Activated naive CD4-positive, alpha-beta T cell treated with anti-CD3 and anti-CD28 coated beads, Interleukin-2, amount 10 ng/mL, durations not matched to agents 7 days and 5 days (primary cell): ENCODE measurements around the gene RNU1-3.
"Not testable (repeated sequence)": the region's sequence is repeated elsewhere in the genome, so short reads cannot be mapped to it uniquely, and the experiment has no call there.

Source experiments
- CTCF ChIA-PET: fragments of 350-600 bp; sonication (Branson Sonifier 250); formaldehyde crosslinking; loops from one replicate; lab custom pipeline; 2021; ENCODE audit warnings: antibody characterized with exemption; lab: Charles Lee
- DNase-seq: peaks from one replicate; pipeline ENCODE4 v3.0.0-alpha.2; 2020
- H3K27ac Mint-ChIP-seq: one replicate; pipeline ENCODE4 v1.8.0; 2021; ENCODE audit warnings: mild to moderate bottlenecking, moderate library complexity, mixed read lengths
- H3K27me3 Mint-ChIP-seq: one replicate; pipeline ENCODE4 v1.8.0; 2021; ENCODE audit warnings: mild to moderate bottlenecking, mixed read lengths
- H3K36me3 Mint-ChIP-seq: one replicate; pipeline ENCODE4 v1.8.0; 2021; ENCODE audit warnings: mixed read lengths
- H3K4me1 Mint-ChIP-seq: one replicate; pipeline ENCODE4 v1.8.0; 2021; ENCODE audit warnings: mixed read lengths
- H3K4me3 Mint-ChIP-seq: one replicate; pipeline ENCODE4 v1.8.0; 2021; ENCODE audit warnings: mild to moderate bottlenecking, moderate library complexity, mixed read lengths
- H3K9me3 Mint-ChIP-seq: one replicate; pipeline ENCODE4 v1.8.0; 2021; ENCODE audit warnings: mixed read lengths

Gene RNU1-3

DNA sequence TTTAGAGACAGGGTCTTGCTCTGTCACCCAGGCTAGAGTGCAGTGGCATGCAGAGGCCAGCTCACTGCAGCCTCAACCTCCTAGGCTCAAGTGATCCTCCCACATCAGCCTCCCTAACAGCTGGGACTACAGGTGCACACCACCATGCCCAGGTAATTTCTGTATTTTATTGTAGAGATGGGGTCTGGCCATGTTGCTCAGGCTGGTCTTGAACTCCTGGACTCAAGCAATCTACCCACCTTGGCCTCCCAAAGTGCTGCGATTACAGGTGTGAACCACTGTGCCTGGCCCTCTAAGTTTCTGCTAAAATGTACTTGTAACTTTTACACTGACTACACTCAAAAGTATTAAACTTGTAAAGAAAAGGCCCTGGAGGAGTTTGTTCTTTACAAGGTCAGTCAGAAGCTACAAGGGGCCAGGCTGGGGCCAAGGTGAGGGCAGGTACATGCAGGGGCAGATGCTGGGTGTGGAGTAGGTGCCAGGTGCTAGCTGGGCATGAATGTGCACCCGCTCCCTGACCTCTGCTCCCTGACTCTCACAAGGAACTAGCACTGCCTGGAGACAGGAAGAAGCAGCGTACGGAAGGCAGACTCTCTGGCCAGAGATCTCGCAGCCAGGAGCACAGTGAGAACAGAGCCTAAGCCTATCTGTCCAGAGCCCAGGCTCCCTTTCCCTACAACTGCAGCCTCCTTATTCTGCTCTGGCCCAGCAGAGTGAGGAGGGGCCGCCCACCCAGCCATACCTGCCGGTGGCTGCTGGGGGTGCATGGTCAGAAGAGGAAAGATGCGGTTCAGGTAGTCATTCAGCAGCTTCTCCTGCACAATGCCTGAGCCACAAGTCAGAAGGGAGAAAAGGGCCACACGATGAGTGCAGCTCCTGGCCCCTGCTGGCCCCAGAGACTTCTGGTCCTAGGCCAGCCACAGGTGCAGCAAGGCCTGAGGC is 24.5 kb downstream of the RNU1-3 start:
- CTCF ChIA-PET, H3K9me3 Mint-ChIP-seq, H3K36me3 Mint-ChIP-seq, H3K4me3 Mint-ChIP-seq, H3K27ac Mint-ChIP-seq, H3K4me1 Mint-ChIP-seq, H3K27me3 Mint-ChIP-seq: not testable (repeated sequence)
- DNase-seq: peak; percentile 19

DNA sequence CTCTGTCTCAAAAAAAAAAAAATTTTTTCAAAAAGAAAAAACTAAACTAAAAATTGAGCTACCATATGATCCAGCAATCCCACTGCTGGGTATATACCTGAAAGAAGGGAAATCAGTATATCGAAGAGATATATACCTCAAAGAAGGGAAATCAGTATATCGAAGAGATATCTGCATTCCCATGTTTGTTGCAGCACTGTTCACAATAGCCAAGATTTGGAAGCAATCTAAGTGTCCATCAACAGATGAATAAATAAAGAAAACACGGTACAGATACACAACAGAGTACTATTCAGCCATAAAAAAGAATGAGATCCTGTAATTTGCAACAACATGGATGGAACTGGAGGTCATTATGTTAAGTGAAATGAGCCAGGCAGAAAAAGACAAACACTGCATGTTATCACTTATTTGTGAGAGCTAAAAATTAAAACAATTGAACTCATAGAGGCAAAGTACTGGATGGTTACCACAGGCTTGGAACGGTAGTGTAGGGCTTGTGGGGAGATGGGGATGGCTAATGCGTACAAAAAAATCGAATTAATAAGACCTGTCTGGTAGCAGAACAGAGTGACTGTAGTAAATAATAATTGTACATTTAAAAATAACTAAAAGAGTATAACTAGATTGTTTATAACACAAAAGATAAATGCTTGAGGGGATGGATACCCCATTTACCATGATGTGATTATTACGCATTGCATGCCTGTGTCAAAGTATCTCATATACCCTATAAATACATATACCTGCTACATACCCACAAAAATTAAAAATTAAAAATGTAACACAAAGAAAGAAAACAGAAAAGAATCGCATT is 25.4 kb downstream of the RNU1-3 start:
- DNase-seq, H3K27me3 Mint-ChIP-seq, H3K4me3 Mint-ChIP-seq, H3K4me1 Mint-ChIP-seq, H3K27ac Mint-ChIP-seq, H3K9me3 Mint-ChIP-seq, H3K36me3 Mint-ChIP-seq, CTCF ChIA-PET: not testable (repeated sequence)

DNA sequence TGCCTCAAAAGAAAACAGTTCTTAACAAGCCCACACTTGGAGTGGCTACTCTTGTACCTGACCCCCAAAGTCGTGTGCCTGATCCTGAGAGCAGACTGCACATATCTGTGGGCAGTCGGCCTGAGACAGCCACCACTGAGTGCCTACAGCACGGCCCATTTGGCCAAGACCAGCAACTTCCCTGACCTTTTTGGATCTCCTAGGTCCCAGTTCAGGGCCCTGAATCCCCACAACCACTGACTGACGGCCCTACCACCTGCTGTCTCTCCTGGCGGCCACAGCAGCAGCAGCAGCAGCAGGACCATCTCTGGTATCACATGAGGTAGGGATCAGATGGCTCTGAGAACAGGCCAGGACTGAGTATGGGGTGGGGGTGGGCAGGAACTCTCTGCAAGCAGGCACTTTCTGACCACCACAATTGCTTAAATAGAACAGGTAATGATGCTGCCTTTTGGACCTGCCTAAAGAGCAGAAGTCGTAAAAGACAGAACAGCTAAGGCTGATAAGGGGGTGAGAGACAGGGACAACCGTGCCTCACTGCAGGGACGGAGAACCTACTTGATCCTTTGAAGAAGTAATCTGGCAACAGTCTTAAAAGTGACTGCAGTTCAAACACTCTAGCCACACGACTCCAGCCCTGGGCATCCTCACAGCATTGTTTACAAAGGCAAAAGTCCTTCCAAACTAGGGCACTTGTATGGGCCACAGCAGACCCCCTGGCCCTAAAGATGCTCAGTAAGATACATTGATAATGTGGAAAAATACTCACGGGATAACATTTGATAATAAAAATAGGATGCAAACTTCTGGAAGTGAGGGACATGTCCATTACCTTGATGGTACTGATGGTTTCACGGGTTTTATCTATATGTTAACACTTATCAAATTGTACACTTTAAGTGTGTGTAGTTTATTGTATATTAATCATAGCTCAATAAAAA is 27.4 kb downstream of the RNU1-3 start:
- H3K27me3 Mint-ChIP-seq, H3K27ac Mint-ChIP-seq, H3K4me1 Mint-ChIP-seq, H3K36me3 Mint-ChIP-seq, H3K4me3 Mint-ChIP-seq, H3K9me3 Mint-ChIP-seq: not testable (repeated sequence)
- DNase-seq: peak; percentile 18
- CTCF ChIA-PET: interaction anchor here (1.0 to 1.2 kb wide), 2 partner anchors 15 to 19 kb away, joined by 3 read pairs; no protein-coding TSS in a partner anchor

DNA sequence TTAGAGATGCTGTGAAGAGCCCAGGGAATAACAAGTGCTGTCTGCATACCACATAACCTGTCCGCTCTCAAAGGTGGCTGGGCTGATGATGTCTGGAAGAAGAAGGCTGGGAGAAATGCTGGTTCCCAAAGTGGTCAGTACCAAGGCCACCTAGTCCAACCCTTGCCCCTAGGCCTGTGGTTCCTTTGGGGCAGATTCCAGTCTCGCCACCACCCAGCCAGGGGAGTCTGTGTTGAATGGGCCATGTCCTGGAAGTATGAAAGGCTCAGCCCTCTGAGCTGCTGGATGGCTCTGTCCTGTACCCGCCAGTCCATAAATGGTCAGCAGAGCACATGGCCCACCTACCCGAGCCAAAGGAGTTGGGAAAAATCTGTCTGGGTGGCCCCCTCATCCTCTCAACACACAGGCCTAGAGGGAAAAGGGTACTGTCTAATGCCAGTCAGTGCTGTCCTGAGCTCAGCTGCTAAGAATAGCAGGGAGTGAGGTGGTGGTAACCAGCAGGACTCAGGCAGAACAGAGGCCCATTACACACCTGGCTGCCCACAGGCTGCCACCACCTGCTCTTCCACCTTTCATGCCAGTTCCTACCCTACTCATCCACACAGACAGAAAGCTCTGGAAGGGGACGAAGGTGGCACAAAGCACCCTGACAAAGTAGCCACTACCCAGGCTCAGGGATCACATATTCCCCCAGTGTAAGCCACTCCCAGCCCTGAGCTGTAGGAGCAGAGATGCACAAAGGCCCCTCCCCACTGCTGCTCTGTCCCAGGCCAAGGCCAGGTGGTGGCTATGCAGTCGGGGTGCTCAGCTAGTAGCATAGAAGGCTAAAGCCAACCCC is 28.6 kb downstream of the RNU1-3 start:
- H3K27me3 Mint-ChIP-seq: not testable (repeated sequence)
- CTCF ChIA-PET: interaction anchor here (1.0 to 1.2 kb wide), 2 partner anchors 14 to 17 kb away, joined by 3 read pairs; no protein-coding TSS in a partner anchor

DNA sequence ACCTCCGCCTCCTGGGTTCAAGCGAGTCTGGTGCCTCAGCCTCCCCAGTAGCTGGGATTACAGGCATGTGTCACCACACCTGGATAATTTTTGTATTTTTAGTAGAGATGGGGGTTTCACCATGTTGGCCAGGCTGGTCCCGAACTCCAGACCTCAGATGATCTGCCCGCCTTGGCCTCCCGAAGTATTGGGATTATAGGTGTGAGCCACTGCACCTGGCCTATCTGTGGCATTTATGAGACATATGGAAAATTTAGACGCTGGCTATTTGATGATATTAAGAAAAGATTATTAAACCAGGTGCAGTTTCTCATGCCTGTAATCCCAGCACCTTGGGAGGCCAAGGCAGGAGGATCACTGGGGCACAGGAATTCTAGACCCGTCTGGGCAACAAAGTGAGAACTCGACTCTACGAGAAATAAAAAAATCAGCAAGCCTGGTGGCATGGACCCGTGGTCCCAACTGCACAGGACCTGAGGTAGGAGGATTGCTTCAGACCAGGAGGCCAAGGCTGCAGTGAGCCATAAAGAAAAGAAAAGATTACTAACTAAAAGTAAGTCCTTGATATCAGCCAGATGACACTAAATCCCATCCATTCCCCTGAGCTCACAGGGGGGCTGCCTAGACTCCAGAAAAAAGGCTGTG is 30.1 kb downstream of the RNU1-3 start:
- H3K27me3 Mint-ChIP-seq, H3K9me3 Mint-ChIP-seq, H3K4me1 Mint-ChIP-seq, H3K27ac Mint-ChIP-seq, H3K4me3 Mint-ChIP-seq: not testable (repeated sequence)
- CTCF ChIA-PET: interaction anchor here (2.1 kb wide), 1 partner anchor 11 kb away, joined by 7 read pairs; no protein-coding TSS in a partner anchor
- peaks cover 22% of the 10 kb centered on the region for H3K36me3 Mint-ChIP-seq
- peak; percentile 12 for DNase-seq

More for the DNA sequence above, 28.6 kb downstream of the RNU1-3 start:
- DNase-seq, H3K9me3 Mint-ChIP-seq, H3K36me3 Mint-ChIP-seq, H3K27ac Mint-ChIP-seq, H3K4me1 Mint-ChIP-seq, H3K4me3 Mint-ChIP-seq: not testable (repeated sequence)

DNA sequence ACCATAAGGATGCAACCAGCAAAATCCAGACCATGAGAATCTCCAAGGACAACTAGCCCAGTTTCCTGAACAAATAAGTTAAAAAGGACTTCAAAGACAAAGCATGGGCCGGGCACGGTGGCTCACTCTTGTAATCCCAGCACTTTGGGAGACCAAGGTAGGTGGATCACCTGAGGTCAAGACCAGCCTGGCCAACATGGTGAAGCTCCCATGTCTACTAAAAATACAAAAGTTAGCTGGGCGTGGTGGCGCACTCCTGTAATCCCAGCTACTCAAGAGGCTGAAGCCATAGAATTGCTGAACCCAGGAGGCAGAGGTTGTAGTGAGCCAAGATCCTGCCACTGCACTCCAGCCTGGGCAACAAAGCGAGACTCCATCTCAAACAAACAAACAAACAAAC is 30.8 kb downstream of the RNU1-3 start:
- not testable (repeated sequence) for H3K4me1 Mint-ChIP-seq, H3K27me3 Mint-ChIP-seq
- CTCF ChIA-PET: interaction anchor here (1.4 to 2.1 kb wide), 2 partner anchors 11 to 15 kb away, joined by 5 to 7 read pairs; no protein-coding TSS in a partner anchor

DNA sequence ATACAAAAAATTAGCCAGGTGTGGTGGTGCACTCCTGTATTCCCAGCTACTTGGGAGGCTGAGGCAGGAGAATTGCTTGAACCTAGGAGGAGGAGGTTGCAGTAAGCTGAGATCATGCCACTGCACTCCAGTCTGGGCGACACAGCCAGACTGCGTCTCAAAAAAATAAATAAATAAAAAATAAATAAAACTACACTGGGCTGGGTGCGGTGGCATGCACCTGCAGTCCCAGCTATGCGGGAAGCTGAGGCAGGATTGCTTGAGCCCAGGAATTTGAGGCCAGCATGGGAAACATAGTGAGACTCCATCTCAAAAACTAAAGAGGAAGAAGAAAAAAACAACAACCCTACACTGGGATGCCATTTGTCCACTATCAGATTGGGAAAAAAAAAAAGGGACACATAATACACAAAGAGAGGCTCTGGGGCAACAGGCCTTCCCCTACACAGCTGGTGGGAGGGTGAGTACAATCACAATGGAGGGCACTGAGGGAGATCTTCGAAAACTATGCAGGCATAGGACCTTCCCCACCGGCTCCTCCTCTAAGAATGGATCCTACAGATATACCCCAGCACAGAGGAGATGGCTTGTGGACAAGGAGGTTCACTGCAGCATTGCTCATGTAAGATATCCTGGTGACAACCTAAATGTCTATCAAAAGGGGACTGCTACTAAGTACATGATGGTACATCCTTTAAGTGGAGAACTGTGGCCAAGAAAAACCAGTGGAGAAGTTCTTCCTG is 33.0 kb downstream of the RNU1-3 start:
- CTCF ChIA-PET: interaction anchor here (2.0 kb wide), 1 partner anchor 12 kb away, joined by 5 read pairs; no protein-coding TSS in a partner anchor
- not testable (repeated sequence) for H3K27ac Mint-ChIP-seq, DNase-seq, H3K9me3 Mint-ChIP-seq, H3K4me1 Mint-ChIP-seq, H3K27me3 Mint-ChIP-seq, H3K4me3 Mint-ChIP-seq
- peaks cover 37% of the 10 kb centered on the region for H3K36me3 Mint-ChIP-seq

More for the DNA sequence above, 30.8 kb downstream of the RNU1-3 start:
- not testable (repeated sequence) for H3K27ac Mint-ChIP-seq, H3K4me3 Mint-ChIP-seq, H3K9me3 Mint-ChIP-seq
- H3K36me3 Mint-ChIP-seq: peaks cover 25% of the 10 kb centered on the region
- peak; percentile 19 for DNase-seq

DNA sequence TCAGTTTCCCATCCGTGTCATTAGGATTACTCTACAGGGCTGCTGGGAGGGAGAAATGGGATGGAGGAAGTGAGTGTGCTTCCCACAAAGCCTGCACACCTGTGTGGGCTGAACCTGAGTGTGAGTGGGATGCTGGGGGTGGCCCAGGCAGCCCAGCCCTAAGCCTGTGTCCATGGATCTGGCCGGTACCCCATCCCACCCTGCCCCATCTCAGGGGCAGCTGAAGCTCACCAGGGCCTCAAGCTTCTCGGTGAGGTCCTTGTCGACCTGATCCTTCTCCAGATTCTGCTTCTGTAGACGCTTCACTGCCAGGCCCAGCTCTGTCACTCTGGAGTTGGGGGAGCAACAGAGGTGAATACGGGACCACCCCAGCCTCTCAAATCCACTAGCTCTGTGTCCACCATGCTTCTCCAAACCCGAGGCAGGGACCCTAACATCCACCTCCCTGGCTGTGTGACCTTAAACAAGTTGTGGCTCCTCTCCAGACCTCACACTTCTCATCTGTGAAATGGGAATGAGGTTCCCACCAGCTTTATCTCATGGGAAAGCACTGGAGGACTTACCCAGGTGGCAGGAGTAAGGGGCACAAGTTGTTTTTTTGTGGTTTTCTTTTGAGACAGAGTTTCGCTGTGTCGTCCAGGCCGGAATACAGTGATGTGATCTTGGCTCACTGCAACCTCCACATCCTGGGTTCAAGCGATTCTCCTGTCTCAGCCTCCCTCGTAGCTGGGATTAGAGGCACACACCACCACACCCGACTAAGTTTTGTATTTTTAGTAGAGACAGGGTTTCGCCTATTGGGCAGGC is 34.5 kb downstream of the RNU1-3 start:
- H3K36me3 Mint-ChIP-seq: peaks cover 47% of the 10 kb centered on the region
- H3K4me1 Mint-ChIP-seq, H3K9me3 Mint-ChIP-seq, DNase-seq, H3K27me3 Mint-ChIP-seq, H3K4me3 Mint-ChIP-seq, H3K27ac Mint-ChIP-seq: not testable (repeated sequence)
- CTCF ChIA-PET: interaction anchor here (0.7 to 2.0 kb wide), 2 partner anchors 11 to 16 kb away, joined by 4 to 5 read pairs; no protein-coding TSS in a partner anchor

DNA sequence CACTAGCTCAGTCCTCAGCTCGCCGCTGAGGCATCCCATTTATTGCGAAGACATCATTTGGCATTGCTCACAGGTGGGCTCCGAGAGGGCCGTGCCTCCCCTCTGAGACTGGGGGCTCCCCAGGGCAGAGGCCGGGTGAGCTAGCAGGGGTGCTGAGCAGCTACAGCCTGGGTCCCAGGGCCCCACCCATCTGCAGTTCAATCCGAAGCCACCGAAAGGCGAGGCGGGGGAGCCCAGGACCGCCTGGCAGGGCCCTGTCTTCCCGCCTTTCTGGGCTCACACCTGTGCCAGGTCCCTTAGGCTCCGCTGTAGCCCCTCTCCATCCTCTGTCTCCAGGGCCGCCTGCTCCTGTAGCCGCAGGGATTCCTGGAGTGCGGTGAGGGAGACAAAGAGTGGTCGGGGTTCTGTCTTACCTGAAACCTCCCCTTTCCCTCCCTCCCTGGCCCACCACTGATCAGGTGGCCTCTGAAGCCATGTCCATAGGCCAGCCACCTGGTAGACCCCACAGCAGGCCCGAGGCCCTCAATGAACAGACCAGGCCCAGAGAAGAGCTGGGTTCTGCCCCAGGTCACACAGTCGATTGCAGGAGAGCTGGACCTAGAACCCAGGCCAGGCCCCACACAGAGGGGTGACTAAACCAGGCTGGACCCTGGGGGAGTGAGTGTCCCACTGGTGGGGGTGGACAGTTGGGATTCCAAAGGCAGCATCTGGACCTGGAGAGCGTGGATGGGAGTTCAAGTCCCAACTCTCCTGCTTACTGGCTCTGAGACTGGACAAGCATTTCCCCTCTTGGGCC is 35.3 kb downstream of the RNU1-3 start:
- DNase-seq: peak; percentile 22
- H3K27ac Mint-ChIP-seq: no peak overlapping the region
- no peak overlapping the region for H3K4me3 Mint-ChIP-seq
- H3K36me3 Mint-ChIP-seq: peaks cover 49% of the 10 kb centered on the region
- no peaks in the 10 kb centered on the region for H3K4me1 Mint-ChIP-seq
- H3K27me3 Mint-ChIP-seq: no peaks in the 10 kb centered on the region
- H3K9me3 Mint-ChIP-seq: no peaks in the 10 kb centered on the region
- CTCF ChIA-PET: interaction anchor here (1.1 kb wide), 1 partner anchor 13 kb away, joined by 3 read pairs; no protein-coding TSS in a partner anchor

DNA sequence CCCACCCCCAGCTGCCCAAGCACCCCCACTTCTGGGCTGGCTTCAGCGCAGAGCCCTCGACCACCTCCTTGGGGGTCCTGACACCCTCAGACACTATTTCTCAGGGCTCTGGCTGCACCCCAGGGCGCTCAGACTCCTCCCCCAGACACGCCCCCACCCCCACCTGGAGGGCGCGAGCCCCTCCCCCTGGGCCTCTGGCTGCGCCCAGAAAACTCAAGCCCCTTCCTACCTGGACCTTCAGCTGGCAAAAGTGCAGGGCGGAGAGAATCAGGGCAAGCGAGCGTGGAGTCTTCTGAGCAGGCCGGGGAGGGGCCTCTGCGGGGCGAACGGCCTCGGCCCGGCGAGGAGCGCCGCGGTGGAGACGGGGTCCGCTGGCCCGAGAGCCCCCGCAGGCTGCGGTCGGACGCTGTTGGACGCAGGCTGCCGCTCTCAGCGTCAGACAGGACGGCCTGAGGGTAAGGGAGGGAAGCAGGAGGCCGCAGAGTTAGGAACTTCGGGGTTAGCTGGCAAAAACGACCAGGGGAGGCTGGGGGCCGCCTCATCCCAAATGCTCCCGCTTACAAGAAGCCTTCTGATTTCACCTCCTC is 36.0 kb downstream of the RNU1-3 start:
- H3K4me1 Mint-ChIP-seq: no peaks in the 10 kb centered on the region
- no peak overlapping the region for H3K27ac Mint-ChIP-seq
- H3K9me3 Mint-ChIP-seq: no peaks in the 10 kb centered on the region
- H3K36me3 Mint-ChIP-seq: peaks cover 56% of the 10 kb centered on the region
- H3K4me3 Mint-ChIP-seq: no peak overlapping the region
- no peaks in the 10 kb centered on the region for H3K27me3 Mint-ChIP-seq
- CTCF ChIA-PET: interaction anchor here (1.1 kb wide), 1 partner anchor 14 kb away, joined by 3 read pairs; no protein-coding TSS in a partner anchor
- peak; percentile 20 for DNase-seq
